Measurements from ENCODE around the gene FYB1.

DNA sequence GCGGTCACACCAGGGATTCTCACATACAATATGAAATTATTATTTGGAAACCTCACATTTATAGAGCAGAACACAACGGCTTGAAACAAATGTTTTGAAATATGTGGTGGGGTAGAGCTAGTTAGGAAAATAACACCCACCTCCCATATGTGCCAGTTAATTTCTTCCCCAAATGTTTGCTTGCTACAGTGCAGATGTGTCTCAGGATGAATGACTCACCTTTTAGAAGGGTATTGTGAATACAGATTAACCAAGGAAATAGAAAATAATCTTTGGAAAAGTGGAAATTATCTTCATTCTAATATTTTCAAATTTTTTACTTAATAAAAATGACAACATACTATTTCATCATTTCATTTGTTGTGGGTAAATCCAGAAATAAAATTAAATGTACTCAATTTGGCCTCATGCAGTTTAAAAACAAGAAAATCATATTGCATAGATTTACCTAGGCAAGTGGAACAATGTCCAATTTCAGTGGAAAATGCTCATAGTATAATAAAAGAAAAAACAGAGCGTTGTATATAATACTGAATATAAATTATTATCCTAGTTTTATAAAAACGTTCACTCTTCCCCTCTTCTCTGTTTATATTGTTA lies 105.9 kb downstream of the FYB1 start:
- no peak for TF ChIP-seq EZH2 (IDR thresholded peaks at IDR 0.05; ENCODE audit: borderline replicate concordance)
- TF ChIP-seq, protein P1, sequence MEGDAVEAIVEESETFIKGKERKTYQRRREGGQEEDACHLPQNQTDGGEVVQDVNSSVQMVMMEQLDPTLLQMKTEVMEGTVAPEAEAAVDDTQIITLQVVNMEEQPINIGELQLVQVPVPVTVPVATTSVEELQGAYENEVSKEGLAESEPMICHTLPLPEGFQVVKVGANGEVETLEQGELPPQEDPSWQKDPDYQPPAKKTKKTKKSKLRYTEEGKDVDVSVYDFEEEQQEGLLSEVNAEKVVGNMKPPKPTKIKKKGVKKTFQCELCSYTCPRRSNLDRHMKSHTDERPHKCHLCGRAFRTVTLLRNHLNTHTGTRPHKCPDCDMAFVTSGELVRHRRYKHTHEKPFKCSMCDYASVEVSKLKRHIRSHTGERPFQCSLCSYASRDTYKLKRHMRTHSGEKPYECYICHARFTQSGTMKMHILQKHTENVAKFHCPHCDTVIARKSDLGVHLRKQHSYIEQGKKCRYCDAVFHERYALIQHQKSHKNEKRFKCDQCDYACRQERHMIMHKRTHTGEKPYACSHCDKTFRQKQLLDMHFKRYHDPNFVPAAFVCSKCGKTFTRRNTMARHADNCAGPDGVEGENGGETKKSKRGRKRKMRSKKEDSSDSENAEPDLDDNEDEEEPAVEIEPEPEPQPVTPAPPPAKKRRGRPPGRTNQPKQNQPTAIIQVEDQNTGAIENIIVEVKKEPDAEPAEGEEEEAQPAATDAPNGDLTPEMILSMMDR (IDR thresholded peaks at IDR 0.05; ENCODE audit: poor library complexity), result no peak
- no peak for TF ChIP-seq EZH2phosphoT487 (IDR thresholded peaks at IDR 0.05; ENCODE audit: low read depth, severe bottlenecking, unreplicated experiment)
